ENCODE results near the gene SPATA31C1. TPM values are rescaled to one million over a fixed set of nuclear protein-coding genes. Genes with fewer than 3 reads are reported as not detected.
"Not testable (repeated sequence)": the region's sequence is repeated elsewhere in the genome, so short reads cannot be mapped to it uniquely, and the experiment has no call there.

The SPATA31C1 gene
- total RNA-seq, 2 experiments from 2014 or later: not detected

DNA sequence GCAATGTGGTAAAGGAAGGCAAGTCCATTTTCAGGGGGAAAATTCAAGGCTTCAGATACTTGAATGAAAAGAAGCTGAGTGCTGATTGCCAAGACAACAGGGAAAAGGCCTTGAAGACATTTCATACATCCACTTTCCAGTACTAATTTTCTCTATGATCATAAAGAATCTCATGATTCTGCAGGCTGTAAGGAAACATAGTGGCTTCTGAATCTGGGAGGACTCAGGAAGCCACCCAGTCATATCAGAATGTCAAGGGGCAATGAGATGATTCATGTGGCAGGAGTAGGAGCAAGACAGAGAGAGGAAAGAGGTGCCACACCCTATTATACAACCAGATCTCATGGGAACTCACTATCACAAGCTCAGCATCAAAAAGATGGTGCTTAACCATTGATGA, 11.4 kb downstream of the SPATA31C1 start:
- H3K4me3 Mint-ChIP-seq; POLR2A ChIA-PET; H3K36me3 ChIP-seq (ENCODE audit: insufficient read depth, low read length): not testable (repeated sequence)

DNA sequence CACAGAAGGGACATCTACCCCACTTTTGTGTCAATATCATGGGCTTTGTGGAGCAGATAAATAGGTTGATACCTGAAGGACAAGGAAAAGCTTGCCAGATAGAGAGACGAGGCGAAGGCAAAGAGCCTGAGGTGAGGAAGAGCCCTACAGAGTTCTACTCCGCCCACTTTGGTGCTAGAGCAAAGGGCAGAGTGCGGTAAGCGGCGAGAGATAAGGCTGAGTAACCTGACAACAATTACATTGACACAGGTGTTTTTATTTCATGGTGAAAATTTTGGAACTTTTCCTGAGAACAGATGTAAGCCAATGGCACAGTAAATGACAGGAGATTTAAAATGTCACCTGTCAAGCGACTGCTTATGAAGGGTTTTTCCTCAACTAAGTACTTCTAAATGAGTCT, 16.7 kb downstream of the SPATA31C1 start:
- intact Hi-C loops (cut with DNase I, micrococcal nuclease); H3K9me3 Mint-ChIP-seq; ATAC-seq (ENCODE audit: poor library complexity); H3K9me3 ChIP-seq (ENCODE audit: control insufficient read depth in 1 of 2, insufficient read depth in 1 of 2, low read length in 2 of 2); POLR2A ChIA-PET; H3K27ac Mint-ChIP-seq; H3K4me3 ChIP-seq (ENCODE audit: low read length); DNase-seq; H3K36me3 ChIP-seq (ENCODE audit: insufficient read depth, low read length); H3K27ac ChIP-seq (ENCODE audit: low read depth in 1 of 2, low read length in 2 of 2); CTCF ChIA-PET; H3K4me1 ChIP-seq (ENCODE audit: insufficient read depth, low read length); H3K36me3 Mint-ChIP-seq (ENCODE audit: low read depth); H3K4me1 Mint-ChIP-seq (ENCODE audit: low read depth); H3K27me3 Mint-ChIP-seq; H3K27me3 ChIP-seq (ENCODE audit: control insufficient read depth in 1 of 2, insufficient read depth in 2 of 2, low read length in 2 of 2); H3K4me3 Mint-ChIP-seq: not testable (repeated sequence)

More for the DNA sequence above, 11.4 kb downstream of the SPATA31C1 start:
- H3K27ac ChIP-seq (ENCODE audit: low read depth in 1 of 2, low read length in 2 of 2); H3K4me1 Mint-ChIP-seq (ENCODE audit: low read depth); H3K27me3 ChIP-seq (ENCODE audit: control insufficient read depth in 1 of 2, insufficient read depth in 2 of 2, low read length in 2 of 2); H3K27me3 Mint-ChIP-seq; H3K9me3 ChIP-seq (ENCODE audit: control insufficient read depth in 1 of 2, insufficient read depth in 1 of 2, low read length in 2 of 2); H3K36me3 Mint-ChIP-seq (ENCODE audit: low read depth); H3K4me3 ChIP-seq (ENCODE audit: low read length); H3K4me1 ChIP-seq (ENCODE audit: insufficient read depth, low read length); H3K27ac Mint-ChIP-seq; CTCF ChIA-PET; intact Hi-C loops (cut with DNase I, micrococcal nuclease); H3K9me3 Mint-ChIP-seq; ATAC-seq (ENCODE audit: poor library complexity); DNase-seq: not testable (repeated sequence)

DNA sequence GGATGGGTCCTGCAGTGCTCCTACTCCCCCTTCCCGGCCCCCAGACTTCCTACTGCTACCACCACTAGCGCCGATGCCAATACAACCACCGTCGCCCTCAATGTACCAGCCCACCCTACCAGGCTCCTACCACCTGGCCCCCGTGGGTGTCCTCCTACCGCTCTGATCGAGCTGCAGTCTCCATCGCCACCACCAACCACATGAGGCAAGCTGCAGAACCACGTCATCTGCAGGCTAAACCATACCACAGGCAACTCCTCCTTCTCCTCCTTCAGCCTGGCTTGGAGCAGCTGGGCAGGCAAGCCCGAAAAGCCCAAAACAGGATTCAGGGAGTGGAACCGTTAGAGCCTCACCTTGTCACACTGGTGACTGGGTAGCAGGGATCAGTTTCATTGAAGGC, 19.6 kb downstream of the SPATA31C1 start:
- H3K27ac ChIP-seq (ENCODE audit: low read depth in 1 of 2, low read length in 2 of 2); DNase-seq; H3K4me3 ChIP-seq (ENCODE audit: low read length); POLR2A ChIA-PET; H3K4me3 Mint-ChIP-seq; H3K4me1 Mint-ChIP-seq (ENCODE audit: low read depth); ATAC-seq (ENCODE audit: poor library complexity); H3K4me1 ChIP-seq (ENCODE audit: insufficient read depth, low read length); intact Hi-C loops (cut with DNase I, micrococcal nuclease); H3K27ac Mint-ChIP-seq; H3K27me3 ChIP-seq (ENCODE audit: control insufficient read depth in 1 of 2, insufficient read depth in 2 of 2, low read length in 2 of 2); CTCF ChIA-PET; H3K36me3 ChIP-seq (ENCODE audit: insufficient read depth, low read length); H3K36me3 Mint-ChIP-seq (ENCODE audit: low read depth); H3K27me3 Mint-ChIP-seq; H3K9me3 ChIP-seq (ENCODE audit: control insufficient read depth in 1 of 2, insufficient read depth in 1 of 2, low read length in 2 of 2); H3K9me3 Mint-ChIP-seq: not testable (repeated sequence)

DNA sequence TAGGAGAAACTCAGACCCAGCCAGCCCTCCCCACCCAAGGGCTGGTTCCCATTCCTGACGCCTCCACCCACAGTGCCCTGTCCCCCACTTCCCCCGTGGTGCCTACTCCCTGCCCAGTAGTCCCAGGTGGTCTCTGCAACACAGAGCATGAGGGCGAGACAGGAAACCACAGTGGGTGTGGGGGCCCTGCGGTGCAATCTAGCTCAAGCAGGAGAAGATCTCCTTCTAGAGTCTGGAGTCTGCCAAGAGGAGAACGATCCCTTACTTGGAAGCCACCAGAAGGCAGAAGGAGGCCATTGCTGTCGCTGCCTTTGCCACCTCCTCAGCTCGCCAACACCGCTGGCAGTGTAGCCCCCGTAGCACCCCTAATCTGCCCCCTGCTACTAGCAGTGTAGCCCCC, 20.2 kb downstream of the SPATA31C1 start:
- H3K27ac ChIP-seq (ENCODE audit: low read depth in 1 of 2, low read length in 2 of 2); H3K4me3 Mint-ChIP-seq; POLR2A ChIA-PET; CTCF ChIA-PET; H3K4me1 Mint-ChIP-seq (ENCODE audit: low read depth); DNase-seq; H3K4me1 ChIP-seq (ENCODE audit: insufficient read depth, low read length); H3K27me3 ChIP-seq (ENCODE audit: control insufficient read depth in 1 of 2, insufficient read depth in 2 of 2, low read length in 2 of 2); H3K9me3 ChIP-seq (ENCODE audit: control insufficient read depth in 1 of 2, insufficient read depth in 1 of 2, low read length in 2 of 2); H3K27ac Mint-ChIP-seq; H3K36me3 Mint-ChIP-seq (ENCODE audit: low read depth); H3K4me3 ChIP-seq (ENCODE audit: low read length); H3K9me3 Mint-ChIP-seq; H3K27me3 Mint-ChIP-seq; H3K36me3 ChIP-seq (ENCODE audit: insufficient read depth, low read length); intact Hi-C loops (cut with DNase I, micrococcal nuclease); ATAC-seq (ENCODE audit: poor library complexity): not testable (repeated sequence)

DNA sequence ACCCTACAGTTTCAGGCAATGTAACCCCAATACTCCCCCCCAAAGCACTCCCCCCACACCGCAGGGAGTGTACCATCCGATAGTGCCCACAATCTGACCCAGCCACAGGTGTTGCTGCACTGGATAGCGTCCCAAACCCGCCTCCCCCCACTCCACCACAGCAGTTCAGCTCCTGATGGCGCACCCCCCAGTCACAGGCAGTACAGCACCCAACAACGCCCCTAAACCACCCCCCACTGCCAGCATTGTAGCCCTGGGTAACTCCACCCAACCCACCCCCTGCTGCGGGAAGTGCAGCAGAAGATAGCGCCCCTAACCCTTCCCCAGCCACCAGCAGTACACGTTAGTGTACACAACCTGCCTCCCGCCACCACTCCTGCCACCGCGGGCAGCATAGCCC, 20.6 kb downstream of the SPATA31C1 start:
- H3K9me3 ChIP-seq (ENCODE audit: control insufficient read depth in 1 of 2, insufficient read depth in 1 of 2, low read length in 2 of 2); H3K4me1 Mint-ChIP-seq (ENCODE audit: low read depth); H3K4me3 Mint-ChIP-seq; H3K36me3 ChIP-seq (ENCODE audit: insufficient read depth, low read length); H3K36me3 Mint-ChIP-seq (ENCODE audit: low read depth); ATAC-seq (ENCODE audit: poor library complexity); intact Hi-C loops (cut with DNase I, micrococcal nuclease); POLR2A ChIA-PET; DNase-seq; CTCF ChIA-PET; H3K4me3 ChIP-seq (ENCODE audit: low read length); H3K27ac Mint-ChIP-seq; H3K27ac ChIP-seq (ENCODE audit: low read depth in 1 of 2, low read length in 2 of 2); H3K27me3 Mint-ChIP-seq; H3K27me3 ChIP-seq (ENCODE audit: control insufficient read depth in 1 of 2, insufficient read depth in 2 of 2, low read length in 2 of 2); H3K9me3 Mint-ChIP-seq; H3K4me1 ChIP-seq (ENCODE audit: insufficient read depth, low read length): not testable (repeated sequence)

DNA sequence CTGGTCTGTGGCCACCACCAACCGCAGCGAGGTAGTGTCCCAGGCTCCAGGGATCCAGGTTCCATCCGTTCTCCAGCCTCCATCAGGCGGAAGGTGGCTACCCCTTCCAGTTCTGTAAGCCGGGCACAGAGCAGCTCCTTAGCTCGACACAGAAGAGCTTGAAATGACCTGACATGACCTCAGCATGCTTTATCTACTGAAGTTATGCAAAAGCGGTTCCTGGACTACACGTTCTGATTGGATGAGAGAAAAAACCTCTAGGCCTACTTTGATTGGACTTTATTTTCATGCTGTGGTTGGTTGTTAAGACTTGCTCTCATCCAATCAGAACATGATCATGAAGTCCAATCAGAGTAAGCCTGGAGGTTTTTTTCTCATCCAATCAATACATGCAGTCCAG, 21.3 kb downstream of the SPATA31C1 start:
- H3K36me3 ChIP-seq (ENCODE audit: insufficient read depth, low read length); H3K9me3 ChIP-seq (ENCODE audit: control insufficient read depth in 1 of 2, insufficient read depth in 1 of 2, low read length in 2 of 2); ATAC-seq (ENCODE audit: poor library complexity); POLR2A ChIA-PET; DNase-seq; H3K9me3 Mint-ChIP-seq; H3K27me3 Mint-ChIP-seq; H3K4me1 Mint-ChIP-seq (ENCODE audit: low read depth); H3K4me3 ChIP-seq (ENCODE audit: low read length); H3K27me3 ChIP-seq (ENCODE audit: control insufficient read depth in 1 of 2, insufficient read depth in 2 of 2, low read length in 2 of 2); H3K27ac Mint-ChIP-seq; H3K36me3 Mint-ChIP-seq (ENCODE audit: low read depth); intact Hi-C loops (cut with DNase I, micrococcal nuclease); CTCF ChIA-PET; H3K27ac ChIP-seq (ENCODE audit: low read depth in 1 of 2, low read length in 2 of 2); H3K4me1 ChIP-seq (ENCODE audit: insufficient read depth, low read length); H3K4me3 Mint-ChIP-seq: not testable (repeated sequence)

All from CD4-positive, alpha-beta T cell (primary cell).